PFSK-1 (cell line): Measurements from ENCODE around the gene OR52N5. TPM values are rescaled to one million over a fixed set of nuclear protein-coding genes. Genes with fewer than 3 reads are reported as not detected.

Experiments used
- FOXP2 ChIP-seq: optimal IDR thresholded peaks from 2 replicates; pipeline ENCODE3; 2011; ENCODE audit warnings: borderline replicate concordance, control low read depth, inconsistent platforms; ENCODE audit not compliant: insufficient read depth; ENCODE audit errors: extremely low read length, extremely low read depth
- POLR2AphosphoS5 ChIP-seq: IDR thresholded peaks from 2 replicates; pipeline ENCODE4 v1.6.1; 2012; ENCODE audit warnings: low read depth, mild to moderate bottlenecking, control low read depth, low read length, moderate library complexity
- SIN3A ChIP-seq: IDR thresholded peaks from 2 replicates; pipeline ENCODE4 v1.6.1; 2012; ENCODE audit warnings: mild to moderate bottlenecking, low read length, moderate library complexity, borderline replicate concordance; ENCODE audit not compliant: insufficient read depth
- TAF1 ChIP-seq: IDR thresholded peaks from 2 replicates; pipeline ENCODE4 v1.6.1; 2012; ENCODE audit warnings: low read length, control low read depth, borderline replicate concordance; ENCODE audit not compliant: insufficient read depth
- polyA plus RNA-seq: library from polyadenylated mRNA; unstranded; fragments of >200 nt; gene quantifications from one replicate; pipeline ENCODE4 v1.2.1, GENCODE V29; 2012; ENCODE audit warnings: low read depth, missing spikeins; ENCODE audit not compliant: insufficient read length
- TF ChIP-seq, protein P1 (sequence below), 2 experiments: IDR thresholded peaks; 2 replicates each; pipeline versions ENCODE4 v1.6.1 to v1.8.0; 2011 to 2012; ENCODE audit warnings: low read depth in 2 of 2, low read length in 2 of 2, control low read depth in 1 of 2, inconsistent platforms in 1 of 2, mild to moderate bottlenecking in 1 of 2, moderate library complexity in 1 of 2; ENCODE audit not compliant: insufficient read depth in 1 of 2

OR52N5 gene
- polyA plus RNA-seq = not detected

DNA sequence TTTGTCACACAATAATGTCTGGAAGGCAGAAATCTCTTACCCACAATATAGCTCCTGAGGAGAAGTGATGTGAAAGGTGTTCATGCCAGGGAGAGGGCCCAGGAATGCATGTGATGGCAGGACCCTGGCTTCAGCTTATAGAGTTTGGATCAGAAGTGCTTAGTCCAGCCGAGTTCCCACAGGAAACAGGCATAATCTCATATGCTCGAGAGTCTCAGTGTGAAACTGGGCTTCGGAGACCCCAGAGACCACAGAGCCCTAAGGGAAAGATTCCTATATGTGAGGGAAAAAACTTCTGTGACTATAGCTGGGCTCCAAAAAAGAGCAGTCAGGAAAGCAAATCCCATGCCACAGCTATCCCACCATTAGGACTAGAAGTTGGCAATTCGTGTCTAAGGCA is at the start of gene OR52N5:
Gene OR52N5 (minus strand): TSS at position 101 of the 400 bp plus-strand sequence. CDS start 4,721 bp downstream, outside the sequence.
- TF ChIP-seq TAF1 = no peak
- no peak for TF ChIP-seq POLR2AphosphoS5
- no peak for TF ChIP-seq FOXP2
- TF ChIP-seq, protein P1, sequence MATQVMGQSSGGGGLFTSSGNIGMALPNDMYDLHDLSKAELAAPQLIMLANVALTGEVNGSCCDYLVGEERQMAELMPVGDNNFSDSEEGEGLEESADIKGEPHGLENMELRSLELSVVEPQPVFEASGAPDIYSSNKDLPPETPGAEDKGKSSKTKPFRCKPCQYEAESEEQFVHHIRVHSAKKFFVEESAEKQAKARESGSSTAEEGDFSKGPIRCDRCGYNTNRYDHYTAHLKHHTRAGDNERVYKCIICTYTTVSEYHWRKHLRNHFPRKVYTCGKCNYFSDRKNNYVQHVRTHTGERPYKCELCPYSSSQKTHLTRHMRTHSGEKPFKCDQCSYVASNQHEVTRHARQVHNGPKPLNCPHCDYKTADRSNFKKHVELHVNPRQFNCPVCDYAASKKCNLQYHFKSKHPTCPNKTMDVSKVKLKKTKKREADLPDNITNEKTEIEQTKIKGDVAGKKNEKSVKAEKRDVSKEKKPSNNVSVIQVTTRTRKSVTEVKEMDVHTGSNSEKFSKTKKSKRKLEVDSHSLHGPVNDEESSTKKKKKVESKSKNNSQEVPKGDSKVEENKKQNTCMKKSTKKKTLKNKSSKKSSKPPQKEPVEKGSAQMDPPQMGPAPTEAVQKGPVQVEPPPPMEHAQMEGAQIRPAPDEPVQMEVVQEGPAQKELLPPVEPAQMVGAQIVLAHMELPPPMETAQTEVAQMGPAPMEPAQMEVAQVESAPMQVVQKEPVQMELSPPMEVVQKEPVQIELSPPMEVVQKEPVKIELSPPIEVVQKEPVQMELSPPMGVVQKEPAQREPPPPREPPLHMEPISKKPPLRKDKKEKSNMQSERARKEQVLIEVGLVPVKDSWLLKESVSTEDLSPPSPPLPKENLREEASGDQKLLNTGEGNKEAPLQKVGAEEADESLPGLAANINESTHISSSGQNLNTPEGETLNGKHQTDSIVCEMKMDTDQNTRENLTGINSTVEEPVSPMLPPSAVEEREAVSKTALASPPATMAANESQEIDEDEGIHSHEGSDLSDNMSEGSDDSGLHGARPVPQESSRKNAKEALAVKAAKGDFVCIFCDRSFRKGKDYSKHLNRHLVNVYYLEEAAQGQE (IDR thresholded peaks at IDR 0.05; ENCODE audit: insufficient read depth in 1 of 2, low read depth in 2 of 2, low read length in 2 of 2) = no peak
- no peak for TF ChIP-seq SIN3A

DNA sequence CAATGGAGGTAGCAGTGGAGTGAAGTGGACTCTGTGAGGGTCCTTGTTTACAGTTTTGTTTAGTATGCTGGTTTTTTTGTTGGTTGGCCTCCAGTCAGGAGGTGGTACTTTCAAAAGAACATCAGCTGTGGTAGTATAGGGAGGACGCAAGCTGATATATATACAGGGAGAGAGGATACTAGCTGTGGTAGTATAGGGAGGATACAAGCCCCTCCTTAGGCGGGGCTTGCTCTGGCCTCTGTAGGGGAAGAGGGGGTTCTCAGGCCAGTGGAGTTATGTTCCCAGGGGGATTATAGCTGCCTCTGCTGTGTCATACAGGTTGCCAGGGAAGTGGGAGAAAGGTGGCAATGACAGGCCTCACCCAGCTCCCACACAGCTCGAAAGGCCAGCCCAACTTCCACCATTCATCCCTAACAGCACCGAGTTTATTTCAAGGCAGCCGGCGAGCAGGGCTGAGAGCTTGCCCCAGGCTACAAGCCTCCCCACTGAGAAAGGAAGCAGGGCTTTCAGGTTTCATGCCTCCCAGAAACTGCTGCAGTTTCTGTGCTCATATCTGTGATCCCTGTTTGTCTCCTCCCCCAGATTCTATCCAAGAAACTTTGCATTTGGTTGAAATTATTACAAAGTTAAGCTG is 48.2 kb upstream of the OR52N5 start:
- TF ChIP-seq POLR2AphosphoS5 (no peak), FOXP2 (no peak)
- TF ChIP-seq, protein P1 (IDR thresholded peaks at IDR 0.05; ENCODE audit: insufficient read depth in 1 of 2, low read depth in 2 of 2, low read length in 2 of 2) = no peak

DNA sequence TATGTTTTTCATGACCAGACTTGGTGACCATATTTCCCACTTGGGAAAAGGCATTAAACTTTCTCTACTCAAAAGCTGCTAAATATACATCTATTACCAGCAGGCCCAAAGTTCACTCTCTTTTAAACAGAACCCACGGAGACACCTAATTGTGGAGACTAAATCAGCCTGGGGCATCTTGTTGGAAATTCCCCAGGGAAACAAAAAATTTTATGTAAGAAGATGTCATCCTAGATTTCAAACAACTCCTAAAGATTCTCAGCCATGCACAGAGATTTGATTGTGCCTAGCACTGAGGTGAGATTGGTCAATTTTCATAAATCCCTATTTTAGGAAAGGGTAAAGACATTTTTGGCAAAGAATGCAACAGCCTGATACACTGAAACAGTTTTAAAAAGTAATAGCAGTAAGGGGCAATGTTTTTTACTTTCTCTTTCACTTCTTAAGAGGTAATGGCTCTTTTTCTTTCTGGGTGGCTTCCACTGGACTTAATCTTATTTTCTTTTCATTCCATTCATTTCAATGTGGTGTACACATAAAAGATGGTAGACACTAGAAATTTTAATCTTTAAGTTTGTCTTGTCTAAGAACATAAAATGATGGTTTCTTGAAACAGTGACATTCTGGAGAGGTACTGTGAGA is 35.2 kb upstream of the OR52N5 start:
- no peak for TF ChIP-seq FOXP2
- TF ChIP-seq TAF1 = no peak
- no peak for TF ChIP-seq SIN3A
- TF ChIP-seq, protein P1 (IDR thresholded peaks at IDR 0.05; ENCODE audit: insufficient read depth in 1 of 2, low read depth in 2 of 2, low read length in 2 of 2) = no peak
- TF ChIP-seq POLR2AphosphoS5 = no peak

DNA sequence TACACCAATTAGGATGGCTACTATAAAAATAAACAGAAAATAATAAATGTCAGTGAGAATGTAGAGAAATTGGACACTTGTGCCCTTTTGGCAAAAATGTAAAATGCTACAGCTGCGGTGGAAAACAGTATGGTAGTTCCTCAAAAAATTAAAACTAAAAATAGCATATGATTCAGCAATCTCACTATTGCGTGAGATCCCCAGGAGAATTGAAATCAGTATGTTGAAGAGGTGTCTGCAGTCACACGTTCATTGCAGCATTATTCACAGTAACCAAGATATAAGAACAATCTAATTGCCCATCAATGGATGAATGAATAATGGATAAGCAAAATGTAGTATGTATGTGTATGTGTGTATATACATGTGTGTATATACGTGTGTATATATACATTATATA is 32.4 kb upstream of the OR52N5 start:
- TF ChIP-seq TAF1 (no peak), POLR2AphosphoS5 (no peak), FOXP2 (no peak), SIN3A (no peak)
- TF ChIP-seq, protein P1 (IDR thresholded peaks at IDR 0.05; ENCODE audit: insufficient read depth in 1 of 2, low read depth in 2 of 2, low read length in 2 of 2) = no peak
